GM19467 (cell line): ENCODE measurements around the gene TMPRSS11F.

Source experiments
- ATAC-seq: cut with Tn5 transposase; IDR thresholded peaks from one replicate; pipeline ENCODE4 v1.9.1; 2021; ENCODE audit warnings: mild to moderate bottlenecking, moderate library complexity; ENCODE audit not compliant: unreplicated experiment

TMPRSS11F gene

DNA sequence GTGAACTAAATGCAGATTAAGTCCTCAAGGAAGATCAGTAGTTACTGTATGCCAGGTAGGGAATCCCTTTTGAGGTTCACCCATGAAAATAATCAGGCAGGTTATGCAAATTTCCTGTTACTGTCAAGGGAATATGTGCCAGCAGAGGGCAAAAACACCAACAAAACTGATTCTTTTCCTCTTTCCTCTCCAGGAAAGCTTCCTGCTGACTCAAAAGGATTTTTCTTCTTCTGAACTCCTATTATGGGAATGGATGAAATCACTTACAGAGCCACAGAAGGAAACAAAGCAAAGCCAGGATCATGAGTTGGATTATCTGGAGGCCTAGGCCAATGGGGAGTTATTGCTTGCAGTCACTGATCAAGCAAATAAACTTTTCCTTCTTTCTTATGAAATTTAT lies 49.7 kb downstream of the TMPRSS11F start:
- no peak for ATAC-seq

GRCh38 chr4:68077737-68078136 lies 51.9 kb downstream of the TMPRSS11F start:
- no peak for ATAC-seq

DNA sequence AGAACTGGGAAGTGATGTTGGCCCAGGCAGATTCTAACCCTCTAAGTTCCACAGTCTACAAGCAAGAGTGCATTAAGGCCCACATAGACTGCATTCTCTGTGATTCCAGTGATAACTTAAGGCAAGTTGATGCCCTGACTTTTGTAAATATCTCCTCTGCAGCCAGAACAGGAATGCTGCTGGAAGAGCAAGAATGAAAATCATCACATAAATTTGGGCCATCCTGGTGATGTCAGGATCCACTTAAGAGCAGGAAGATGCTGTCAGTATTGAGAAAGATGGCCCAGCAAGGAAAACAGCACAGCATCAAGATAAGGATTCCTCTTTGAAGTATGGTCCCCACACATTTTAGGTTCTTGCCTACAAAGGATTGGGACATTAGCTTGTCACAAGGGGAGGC lies 52.4 kb downstream of the TMPRSS11F start:
- ATAC-seq, result no peak

DNA sequence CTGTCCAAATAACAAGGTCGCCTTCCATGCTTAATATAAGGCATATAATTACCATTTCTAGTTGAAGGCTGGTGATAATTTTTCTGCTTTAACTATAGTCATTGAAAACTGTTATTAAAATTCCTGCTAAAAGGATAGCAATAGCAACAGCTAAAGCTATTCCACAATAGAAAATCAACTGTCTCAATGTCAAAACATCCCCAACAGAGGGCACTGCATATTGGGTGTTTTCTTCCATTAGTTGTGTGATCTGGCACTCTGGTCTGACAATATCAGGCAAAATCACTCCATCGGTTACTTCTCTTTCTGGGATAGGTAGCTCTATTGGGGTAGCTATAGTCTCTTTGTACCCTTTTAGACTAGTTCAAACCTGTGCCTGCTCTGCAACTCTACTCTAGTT lies 53.5 kb downstream of the TMPRSS11F start:
- ATAC-seq, result no peak

GRCh38 chr4:68074397-68074796 lies 55.3 kb downstream of the TMPRSS11F start:
- no peak for ATAC-seq

DNA sequence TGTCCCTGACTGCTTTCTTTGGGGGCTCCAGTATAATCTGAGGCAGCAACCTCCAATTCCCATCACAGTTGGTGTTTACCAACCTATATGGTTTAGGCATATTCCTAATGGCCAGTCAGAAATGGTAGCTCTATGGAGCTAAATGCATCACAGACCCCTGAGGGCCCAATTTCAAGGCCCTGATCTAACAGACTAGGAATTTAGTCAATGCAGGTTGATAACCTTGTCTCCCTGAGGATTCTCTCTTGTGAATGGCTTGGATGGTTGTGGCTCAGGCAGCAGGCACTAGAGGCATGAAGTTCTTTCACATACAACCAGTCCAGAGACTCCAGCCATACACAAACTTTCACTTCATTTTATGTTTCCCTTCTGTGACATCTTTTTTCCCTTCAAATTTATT lies 59.4 kb downstream of the TMPRSS11F start:
- no peak for ATAC-seq

DNA sequence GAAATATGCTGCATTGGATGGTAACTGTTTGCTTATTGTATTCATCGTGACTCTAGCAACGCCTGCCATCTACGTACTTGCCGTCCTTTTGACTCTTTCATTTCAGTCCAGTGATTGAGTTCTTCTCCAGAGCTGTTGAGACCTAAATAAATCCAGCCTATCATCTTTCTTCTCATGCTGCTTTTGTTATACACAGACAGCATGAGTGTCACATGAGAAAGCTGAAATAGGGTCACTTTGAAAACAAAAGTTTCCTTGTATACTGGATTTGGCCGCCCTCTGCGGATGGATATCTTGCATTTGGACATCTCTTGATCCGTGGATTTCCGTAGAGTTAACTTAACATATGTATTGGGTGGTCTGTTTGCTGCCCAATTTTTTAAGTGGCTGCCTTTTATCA lies 67.2 kb downstream of the TMPRSS11F start:
- no peak for ATAC-seq

DNA sequence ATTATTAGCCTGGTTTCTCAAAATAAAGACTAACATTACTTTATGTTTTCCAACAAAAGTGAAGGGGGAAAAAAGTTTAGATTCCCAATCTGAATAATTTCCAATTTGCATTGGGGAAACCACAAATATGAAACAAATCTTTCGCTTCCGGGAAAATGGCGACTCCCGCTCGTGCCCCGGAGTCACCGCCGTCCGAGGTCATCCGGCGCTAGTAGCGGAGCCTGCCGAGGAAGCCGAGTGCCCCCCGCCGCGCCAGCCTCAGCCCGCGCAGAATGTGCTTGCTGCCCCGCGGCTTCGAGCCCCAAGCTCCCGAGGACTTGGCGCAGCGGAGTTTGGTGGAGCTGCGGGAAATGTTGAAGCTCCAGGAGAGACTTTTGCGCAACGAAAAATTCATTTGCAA lies 91.4 kb downstream of the TMPRSS11F start:
- ATAC-seq, result no peak

DNA sequence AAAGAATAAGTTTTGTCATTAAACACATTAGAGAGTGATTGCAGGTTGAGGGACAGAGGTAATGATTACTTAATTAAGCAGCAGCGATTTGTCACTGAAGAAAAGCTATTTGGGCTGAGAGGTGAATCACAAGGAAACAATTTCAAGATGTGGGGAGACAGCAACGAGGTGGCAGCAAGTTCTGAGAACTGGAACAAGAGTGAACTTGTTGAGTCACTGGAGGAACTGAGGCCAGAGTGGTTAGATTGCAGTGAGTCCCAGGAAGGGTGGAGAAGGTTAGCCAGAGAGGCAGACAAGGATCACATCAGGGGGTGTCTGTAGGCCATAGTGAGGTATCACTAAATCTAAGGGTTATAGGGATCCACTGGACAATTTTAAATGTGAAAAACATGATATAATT lies 108.5 kb downstream of the TMPRSS11F start:
- no peak for ATAC-seq

- no peak for ATAC-seq
Measured at GRCh38 chr4:68011684-68012083, 118.0 kb downstream of the TMPRSS11F start.
